DLD1 (cell line): ENCODE measurements around the gene CUX1.
"Not testable (repeated sequence)": the region's sequence is repeated elsewhere in the genome, so short reads cannot be mapped to it uniquely, and the experiment has no call there.

Source experiments
- in situ Hi-C: cut with HindIII; loops from 2 replicates; pipeline ENCODE4 v1.10.0; 2017; ENCODE audit warnings: low sequenced_read_pairs

The CUX1 gene

GRCh38 chr7:101798173-101798572, 19.3 kb upstream of the CUX1 start:
- in situ Hi-C loops: not testable (repeated sequence)

- in situ Hi-C loops: no loop called here
Observed at GRCh38 chr7:101803203-101804087, 14.0 kb upstream of the CUX1 start.

GRCh38 chr7:101804088-101804963, 13.1 kb upstream of the CUX1 start:
- in situ Hi-C loops: no loop called here

GRCh38 chr7:101804967-101805366, 12.5 kb upstream of the CUX1 start:
- in situ Hi-C loops: no loop called here

GRCh38 chr7:101812595-101812994, 4.8 kb upstream of the CUX1 start:
- in situ Hi-C loops: no loop called here

GRCh38 chr7:101813402-101814019, 3.9 kb upstream of the CUX1 start:
- in situ Hi-C loops: no loop called here

GRCh38 chr7:101814081-101814990, 3.1 kb upstream of the CUX1 start:
- in situ Hi-C loops: no loop called here

- in situ Hi-C loops: no loop called here
Observed at GRCh38 chr7:101814991-101815825, 2.2 kb upstream of the CUX1 start.

DNA sequence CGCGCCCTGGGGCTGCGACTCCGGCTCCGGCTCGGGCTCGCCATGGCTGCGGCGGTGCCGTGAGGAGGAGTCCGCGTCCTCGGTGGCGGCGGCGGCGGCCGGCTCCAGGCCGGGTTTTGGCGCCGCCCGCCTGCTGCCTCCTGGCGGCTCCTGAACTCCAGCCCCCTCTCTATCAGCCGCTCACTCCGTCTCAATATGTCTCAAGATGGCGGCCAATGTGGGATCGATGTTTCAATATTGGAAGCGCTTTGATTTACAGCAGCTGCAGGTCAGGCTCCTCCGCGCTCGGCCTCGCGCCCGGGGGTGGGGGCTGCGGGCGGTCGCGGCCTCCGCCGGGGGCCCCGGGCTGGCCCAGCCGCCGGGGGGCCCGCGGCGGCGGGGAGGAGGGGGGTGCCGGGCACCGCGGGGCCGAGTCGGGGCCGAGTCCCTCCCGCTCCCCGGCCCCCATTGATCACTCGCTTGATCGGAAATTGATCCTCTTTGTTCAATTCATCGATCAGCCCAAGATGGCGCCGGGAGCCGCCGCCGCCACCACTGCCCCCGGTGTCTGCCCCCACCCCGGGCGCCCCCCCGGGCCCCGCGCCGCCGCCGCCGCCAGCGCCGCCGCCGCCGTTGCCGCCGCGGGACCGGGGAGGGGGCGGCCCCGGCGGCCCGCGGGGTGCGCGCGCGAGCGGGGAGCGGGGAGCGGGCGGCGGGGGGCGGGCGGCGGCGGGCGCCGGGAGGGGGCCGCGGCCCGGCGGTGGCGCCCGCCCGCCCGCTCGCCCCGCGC, 1.4 kb upstream of the CUX1 start:
- in situ Hi-C loops: no loop called here

- in situ Hi-C loops: no loop called here
Observed at GRCh38 chr7:101816595-101817470, 593 bp upstream of the CUX1 start.

DNA sequence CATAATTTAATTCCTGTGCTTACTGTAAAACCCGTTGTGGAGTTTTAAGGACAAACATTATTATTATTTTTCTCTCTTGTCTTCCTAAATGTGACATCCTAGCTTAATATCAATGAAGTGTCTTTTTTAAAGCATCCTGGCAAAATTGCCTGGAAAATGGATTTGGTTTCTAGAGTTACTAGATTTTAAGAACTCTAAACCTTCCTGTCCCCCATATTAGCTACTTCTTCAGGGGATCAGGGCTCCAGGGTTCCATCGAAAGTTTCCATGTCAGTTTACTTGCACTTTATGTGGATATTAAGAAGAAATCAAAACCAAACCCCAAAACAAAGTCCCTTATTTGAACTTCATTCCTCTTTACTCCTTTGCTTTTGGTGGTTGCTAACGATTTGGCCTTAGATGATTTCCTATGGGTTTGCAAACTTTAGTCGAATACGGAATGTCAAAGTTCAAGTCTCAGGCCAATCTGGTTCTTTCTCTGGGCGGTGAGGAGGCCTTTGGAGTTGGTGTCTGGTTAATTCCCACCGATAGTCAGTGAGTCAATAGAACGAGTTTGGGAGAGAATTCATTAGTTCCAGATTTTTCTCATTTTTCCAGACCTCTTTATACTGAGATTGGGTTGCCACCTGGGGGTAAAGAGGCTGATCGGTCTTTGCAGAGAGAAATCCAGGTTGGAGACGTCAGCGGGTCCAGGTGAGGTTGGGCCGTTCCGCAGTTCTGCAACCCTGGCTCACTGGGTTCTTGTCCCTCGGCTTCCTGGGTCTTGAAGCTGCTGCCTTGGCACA, 1.1 kb downstream of the CUX1 start:
- in situ Hi-C loops: no loop called here

GRCh38 chr7:101819183-101819582, 1.8 kb downstream of the CUX1 start:
- in situ Hi-C loops: no loop called here

DNA sequence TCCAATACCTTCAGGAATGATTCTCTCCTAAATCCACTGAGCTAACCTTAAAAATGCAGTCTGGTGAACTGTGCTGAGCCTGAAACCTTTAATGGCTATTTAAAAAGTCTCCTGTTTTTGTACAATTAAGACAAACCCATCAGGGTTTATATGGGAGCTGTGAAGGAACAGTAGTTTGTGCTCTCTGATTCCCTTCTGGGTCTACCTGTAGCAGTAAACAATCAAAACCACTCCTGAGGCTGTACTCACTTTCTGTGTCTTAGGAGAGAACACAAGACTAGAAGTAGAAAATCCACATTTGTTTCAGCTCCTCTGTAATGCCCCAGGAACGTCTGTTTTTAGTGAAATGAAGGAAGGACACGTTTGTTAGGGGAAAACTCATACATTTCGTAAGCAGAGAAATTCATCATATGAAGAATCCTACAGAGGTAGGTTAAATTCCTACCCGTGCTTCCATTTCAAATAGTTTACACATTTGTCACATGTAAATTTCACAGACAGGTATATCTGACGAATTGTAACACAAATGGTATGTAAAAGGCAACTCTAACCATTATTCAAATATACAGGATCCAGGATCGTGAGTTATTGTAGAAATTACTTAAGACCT, 2.6 kb downstream of the CUX1 start:
- in situ Hi-C loops: no loop called here

GRCh38 chr7:101820703-101821102, 3.3 kb downstream of the CUX1 start:
- in situ Hi-C loops: no loop called here

- in situ Hi-C loops: not testable (repeated sequence)
Observed at GRCh38 chr7:101822632-101823031, 5.2 kb downstream of the CUX1 start.

DNA sequence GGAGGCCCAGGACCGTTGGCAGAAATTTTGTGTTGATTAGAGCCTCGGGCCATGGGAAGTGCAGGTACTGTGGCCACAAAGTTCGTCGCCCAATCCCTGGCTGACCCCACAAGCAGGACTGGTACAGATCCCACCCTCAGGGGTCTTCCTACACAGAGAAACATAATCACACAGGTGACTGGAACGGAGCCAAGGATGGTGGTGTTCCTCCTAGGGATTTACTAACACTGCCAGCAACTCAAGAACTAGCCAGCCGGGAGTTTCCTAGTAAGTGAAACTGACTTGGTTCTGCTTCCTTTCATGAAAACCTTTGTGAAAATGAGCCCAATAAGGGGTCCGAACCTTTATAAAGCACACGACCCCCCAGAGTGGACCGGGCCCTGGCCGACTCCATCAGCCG, 5.7 kb downstream of the CUX1 start:
- in situ Hi-C loops: no loop called here

- in situ Hi-C loops: no loop called here
Observed at GRCh38 chr7:101823596-101823995, 6.2 kb downstream of the CUX1 start.
